ENCODE results near the gene ABCA6. TPM values are rescaled to one million over a fixed set of nuclear protein-coding genes. Genes with fewer than 3 reads are reported as not detected.
"Not testable (repeated sequence)": the region's sequence is repeated elsewhere in the genome, so short reads cannot be mapped to it uniquely, and the experiment has no call there.

ABCA6 gene
- total RNA-seq, 2 experiments from 2014 or later, result 0.10 to 0.23 TPM

DNA sequence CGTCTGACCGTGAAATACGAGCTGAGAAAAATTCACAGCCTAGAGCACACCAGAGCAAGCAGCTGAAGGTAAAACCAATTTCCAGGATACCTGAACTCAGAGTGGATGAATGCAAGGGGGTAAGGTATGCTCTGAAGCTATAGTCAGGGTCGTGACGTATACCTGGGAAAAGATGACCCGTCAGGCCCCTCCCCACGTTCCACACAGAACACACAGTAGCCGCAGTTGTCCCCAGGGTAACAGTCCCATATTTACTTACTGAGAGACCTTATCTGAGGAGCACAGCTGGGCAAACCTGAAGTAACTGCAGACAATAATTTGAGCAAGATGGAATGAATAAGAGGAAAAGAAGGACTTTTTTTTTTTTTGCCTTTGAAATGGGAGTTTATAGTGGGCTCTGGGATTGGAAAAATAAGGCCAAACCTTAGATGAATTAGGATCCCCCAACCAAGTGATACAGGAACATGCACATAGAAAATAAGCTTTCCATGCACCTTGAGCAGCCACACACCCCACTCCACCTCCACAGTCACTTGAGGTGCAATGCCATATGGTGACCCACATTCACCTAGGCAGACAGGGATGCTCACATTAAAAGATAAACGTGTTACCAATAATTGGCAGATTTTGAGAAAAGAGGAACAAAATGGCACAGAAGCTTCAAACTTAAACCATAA is 38.0 kb downstream of the ABCA6 start:
- H3K27ac Mint-ChIP-seq, result no peak overlapping the region
- H3K36me3 Mint-ChIP-seq, result no peaks in the 10 kb centered on the region
- no peaks in the 10 kb centered on the region for H3K4me1 Mint-ChIP-seq
- no peaks in the 10 kb centered on the region for H3K9me3 Mint-ChIP-seq
- DNase-seq, result no peak
- no peaks in the 10 kb centered on the region for H3K27me3 Mint-ChIP-seq
- H3K4me3 Mint-ChIP-seq, result no peak overlapping the region

DNA sequence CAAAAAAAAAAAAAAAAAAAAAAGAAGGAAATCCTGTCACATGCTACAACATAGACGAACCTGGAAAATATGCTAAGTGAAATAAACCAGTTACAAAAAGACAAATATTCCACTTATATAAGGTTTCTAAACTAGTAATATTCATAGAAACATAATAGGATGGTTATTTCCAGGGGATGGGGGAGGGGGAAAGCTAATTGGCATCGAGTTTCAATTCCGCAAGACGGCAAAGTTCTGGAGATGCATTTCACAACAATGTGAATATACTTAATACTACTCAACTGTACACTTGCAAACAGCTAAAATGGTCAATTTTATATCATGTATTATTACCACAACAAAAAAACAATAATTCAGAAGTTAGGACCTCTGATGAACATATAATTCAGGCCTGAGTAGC is 43.1 kb downstream of the ABCA6 start:
- H3K36me3 Mint-ChIP-seq, result no peaks in the 10 kb centered on the region
- H3K9me3 Mint-ChIP-seq, result no peaks in the 10 kb centered on the region
- no peak for DNase-seq
- H3K27me3 Mint-ChIP-seq, result no peaks in the 10 kb centered on the region
- no peak overlapping the region for H3K27ac Mint-ChIP-seq
- H3K4me3 Mint-ChIP-seq, result no peak overlapping the region
- H3K4me1 Mint-ChIP-seq, result no peaks in the 10 kb centered on the region

- H3K4me1 Mint-ChIP-seq, result no peaks in the 10 kb centered on the region
- H3K36me3 Mint-ChIP-seq, result no peaks in the 10 kb centered on the region
- H3K4me3 Mint-ChIP-seq, result no peak overlapping the region
- no peak for DNase-seq
- no peak overlapping the region for H3K27ac Mint-ChIP-seq
- H3K9me3 Mint-ChIP-seq, result no peaks in the 10 kb centered on the region
- H3K27me3 Mint-ChIP-seq, result no peaks in the 10 kb centered on the region
These were observed 45.2 kb downstream of the ABCA6 start for GRCh38 chr17:69096541-69096940.

DNA sequence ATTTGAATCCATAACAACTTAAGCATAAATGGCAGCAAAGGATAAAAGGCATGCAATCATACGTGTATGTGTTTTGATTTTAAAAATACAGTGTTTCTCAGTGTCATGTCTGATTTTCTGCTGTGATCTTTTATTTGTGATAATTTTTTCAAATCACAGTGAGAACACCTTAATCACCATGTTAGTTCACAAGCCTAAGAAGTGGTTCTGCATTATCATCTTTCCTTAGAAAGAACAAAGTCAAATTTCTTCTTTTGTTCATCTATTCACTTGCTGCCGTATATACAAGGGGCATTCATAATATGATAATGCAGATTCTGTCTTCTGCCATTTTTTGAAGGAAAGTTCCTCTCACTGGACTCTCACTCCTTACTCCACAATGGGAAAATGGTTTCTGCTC is 47.7 kb downstream of the ABCA6 start:
- Mint-ChIP-seq H3K27me3 (no peaks in the 10 kb centered on the region), H3K36me3 (no peaks in the 10 kb centered on the region), H3K4me3 (no peak overlapping the region), H3K4me1 (no peaks in the 10 kb centered on the region), H3K9me3 (no peaks in the 10 kb centered on the region), H3K27ac (no peak overlapping the region)
- no peak for DNase-seq

- H3K27ac Mint-ChIP-seq, result no peak overlapping the region
- H3K27me3 Mint-ChIP-seq, result no peaks in the 10 kb centered on the region
- DNase-seq, result no peak
- no peaks in the 10 kb centered on the region for H3K36me3 Mint-ChIP-seq
- H3K4me3 Mint-ChIP-seq, result no peak overlapping the region
- H3K9me3 Mint-ChIP-seq, result no peaks in the 10 kb centered on the region
- no peaks in the 10 kb centered on the region for H3K4me1 Mint-ChIP-seq
These were observed 48.4 kb downstream of the ABCA6 start for GRCh38 chr17:69093279-69093789.

GRCh38 chr17:69090365-69090764 is 51.3 kb downstream of the ABCA6 start:
- no peaks in the 10 kb centered on the region for H3K36me3 Mint-ChIP-seq
- H3K27ac Mint-ChIP-seq, result no peak overlapping the region
- no peak overlapping the region for H3K4me3 Mint-ChIP-seq
- H3K4me1 Mint-ChIP-seq, result no peaks in the 10 kb centered on the region
- no peaks in the 10 kb centered on the region for H3K27me3 Mint-ChIP-seq
- DNase-seq, result no peak
- H3K9me3 Mint-ChIP-seq, result no peaks in the 10 kb centered on the region

DNA sequence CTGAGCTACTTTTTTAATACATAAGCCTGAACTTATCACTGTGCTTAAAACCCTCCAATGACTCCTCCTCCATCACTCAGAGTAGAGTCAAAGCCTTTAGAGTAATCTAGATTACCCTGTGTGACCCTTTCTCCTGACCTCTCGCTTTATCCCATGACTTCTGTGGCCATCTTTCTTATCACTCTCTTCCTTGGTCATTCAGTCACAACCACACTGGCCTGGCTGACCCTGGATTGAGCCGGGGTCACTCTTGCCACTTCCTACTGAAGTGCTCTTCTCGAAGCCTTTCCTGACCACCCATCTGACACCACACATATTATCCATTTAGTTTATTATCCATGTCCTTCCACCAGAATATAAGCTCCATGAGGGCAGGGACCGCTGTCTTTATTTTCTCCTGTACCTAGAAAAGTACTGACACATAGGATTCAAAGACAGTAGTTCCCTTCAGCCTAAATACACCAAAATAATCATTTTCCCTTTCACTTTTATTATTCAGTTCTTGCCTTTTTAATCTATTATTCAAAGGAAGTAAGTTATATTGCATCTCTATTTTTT is 53.0 kb downstream of the ABCA6 start:
- peaks cover 2% of the 10 kb centered on the region for H3K9me3 Mint-ChIP-seq
- no peaks in the 10 kb centered on the region for H3K4me1 Mint-ChIP-seq
- H3K27me3 Mint-ChIP-seq, result no peaks in the 10 kb centered on the region
- H3K4me3 Mint-ChIP-seq, result no peak overlapping the region
- no peak for DNase-seq
- H3K36me3 Mint-ChIP-seq, result no peaks in the 10 kb centered on the region
- no peak overlapping the region for H3K27ac Mint-ChIP-seq

- H3K4me3 Mint-ChIP-seq, result no peak overlapping the region
- no peaks in the 10 kb centered on the region for H3K4me1 Mint-ChIP-seq
- no peak overlapping the region for H3K27ac Mint-ChIP-seq
- no peaks in the 10 kb centered on the region for H3K27me3 Mint-ChIP-seq
- H3K36me3 Mint-ChIP-seq, result peaks cover 3% of the 10 kb centered on the region
- DNase-seq, result no peak
- peaks cover 2% of the 10 kb centered on the region for H3K9me3 Mint-ChIP-seq
These were observed 55.1 kb downstream of the ABCA6 start for GRCh38 chr17:69086641-69087040.

- no peak for DNase-seq
- peaks cover 2% of the 10 kb centered on the region for H3K9me3 Mint-ChIP-seq
- H3K4me1 Mint-ChIP-seq, result no peaks in the 10 kb centered on the region
- H3K27ac Mint-ChIP-seq, result no peak overlapping the region
- H3K4me3 Mint-ChIP-seq, result no peak overlapping the region
- no peaks in the 10 kb centered on the region for H3K27me3 Mint-ChIP-seq
- peaks cover 3% of the 10 kb centered on the region for H3K36me3 Mint-ChIP-seq
These were observed 56.8 kb downstream of the ABCA6 start for GRCh38 chr17:69084911-69085310.

DNA sequence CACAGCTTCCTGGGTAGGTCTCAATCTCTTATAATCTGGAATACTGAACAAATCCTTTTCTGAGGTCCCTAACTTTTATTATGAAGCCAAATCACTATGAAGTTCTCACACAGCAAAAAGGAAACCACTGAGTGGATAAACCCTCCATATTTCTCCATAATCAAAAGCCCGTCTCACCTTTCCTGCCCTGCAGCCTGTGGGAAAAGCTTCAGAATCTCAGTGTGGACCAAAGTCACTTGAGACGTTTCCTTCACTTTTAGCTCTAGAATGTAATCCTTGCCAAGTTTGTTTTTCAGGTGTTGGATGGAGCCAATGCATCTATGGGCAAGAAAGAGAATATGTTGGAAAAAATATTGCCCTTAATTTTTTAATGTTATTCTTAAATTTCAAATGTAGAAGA is 59.0 kb downstream of the ABCA6 start:
- Mint-ChIP-seq H3K9me3 (peaks cover 2% of the 10 kb centered on the region), H3K27me3 (no peaks in the 10 kb centered on the region), H3K27ac (no peak overlapping the region), H3K4me3 (no peak overlapping the region), H3K36me3 (peaks cover 3% of the 10 kb centered on the region), H3K4me1 (no peaks in the 10 kb centered on the region)
- no peak for DNase-seq

DNA sequence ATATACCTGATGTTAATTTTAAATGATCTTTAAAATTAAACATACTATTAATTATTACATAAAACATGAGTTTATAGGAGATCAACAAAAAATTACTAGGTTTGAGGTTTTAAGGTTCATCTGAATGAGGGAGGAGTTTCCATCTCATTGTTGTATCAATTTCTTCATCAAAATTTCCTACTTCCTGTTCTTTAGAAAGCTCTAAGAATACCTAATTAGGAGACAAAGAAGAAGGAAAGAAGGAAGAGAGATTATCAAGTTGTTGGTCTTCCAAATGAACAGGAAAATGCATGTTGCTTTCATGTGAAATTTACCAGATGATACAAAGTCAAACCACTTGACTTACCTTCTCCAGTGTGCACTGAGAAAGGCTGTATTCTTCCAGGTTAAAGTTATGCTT is 62.8 kb downstream of the ABCA6 start:
- Mint-ChIP-seq H3K4me3 (no peak overlapping the region), H3K9me3 (peaks cover 7% of the 10 kb centered on the region), H3K27ac (no peak overlapping the region), H3K27me3 (no peaks in the 10 kb centered on the region), H3K36me3 (peaks cover 5% of the 10 kb centered on the region), H3K4me1 (no peaks in the 10 kb centered on the region)
- DNase-seq, result no peak

DNA sequence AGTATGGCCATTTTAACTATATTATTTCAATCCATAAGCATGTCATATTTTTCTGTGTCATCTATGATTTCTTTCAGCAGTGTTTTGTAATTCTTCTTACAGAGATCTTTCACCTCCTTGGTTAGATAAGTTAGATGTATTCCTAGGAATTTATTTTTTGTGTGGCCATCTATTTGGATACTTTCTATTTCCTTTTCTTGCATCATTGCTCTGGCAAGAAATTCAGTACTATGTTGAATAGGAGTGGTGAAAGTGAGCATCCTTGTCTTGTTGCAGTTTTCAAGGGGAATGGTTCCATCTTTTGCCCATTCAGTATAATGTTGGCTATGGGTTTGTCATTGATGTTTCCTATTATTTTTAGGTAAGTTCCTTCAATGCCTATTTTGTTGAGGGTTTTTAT is 65.9 kb downstream of the ABCA6 start:
- peaks cover 5% of the 10 kb centered on the region for H3K36me3 Mint-ChIP-seq
- H3K27ac Mint-ChIP-seq, result no peak overlapping the region
- no peak overlapping the region for H3K4me3 Mint-ChIP-seq
- peaks cover under 1% of the 10 kb centered on the region for H3K4me1 Mint-ChIP-seq
- H3K27me3 Mint-ChIP-seq, result no peaks in the 10 kb centered on the region
- H3K9me3 Mint-ChIP-seq, result peaks cover 19% of the 10 kb centered on the region
- DNase-seq, result no peak

GRCh38 chr17:69073392-69073791 is 68.3 kb downstream of the ABCA6 start:
- not testable (repeated sequence) for H3K4me3 Mint-ChIP-seq, DNase-seq, H3K27me3 Mint-ChIP-seq, H3K36me3 Mint-ChIP-seq, H3K27ac Mint-ChIP-seq, H3K4me1 Mint-ChIP-seq
- H3K9me3 Mint-ChIP-seq, result peaks cover 19% of the 10 kb centered on the region

DNA sequence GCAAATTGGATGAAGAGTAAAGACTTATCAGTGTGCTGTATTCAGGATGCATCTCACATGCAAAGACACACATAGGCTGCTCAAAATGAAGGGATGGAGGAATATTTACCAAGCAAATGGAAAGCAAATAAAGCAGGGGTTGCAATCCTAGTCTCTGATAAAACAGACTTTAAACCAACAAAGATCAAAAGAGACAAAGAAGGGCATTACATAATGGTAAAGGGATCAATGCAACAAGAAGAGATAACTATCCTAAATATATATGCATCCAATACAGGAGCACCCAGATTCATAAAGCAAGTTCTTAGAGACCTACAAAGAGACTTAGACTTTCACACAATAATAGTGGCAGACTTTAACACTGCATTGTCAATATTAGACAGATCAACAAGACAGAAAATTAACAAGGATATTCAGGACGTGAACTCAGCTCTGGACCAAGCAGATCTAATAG is 68.9 kb downstream of the ABCA6 start:
- not testable (repeated sequence) for H3K27me3 Mint-ChIP-seq, DNase-seq, H3K4me3 Mint-ChIP-seq, H3K36me3 Mint-ChIP-seq, H3K4me1 Mint-ChIP-seq, H3K27ac Mint-ChIP-seq
- peaks cover 19% of the 10 kb centered on the region for H3K9me3 Mint-ChIP-seq

- not testable (repeated sequence) for H3K4me3 Mint-ChIP-seq, H3K27ac Mint-ChIP-seq, DNase-seq, H3K27me3 Mint-ChIP-seq, H3K36me3 Mint-ChIP-seq
- peaks cover 17% of the 10 kb centered on the region for H3K9me3 Mint-ChIP-seq
- H3K4me1 Mint-ChIP-seq, result peaks cover 12% of the 10 kb centered on the region
These were observed 70.5 kb downstream of the ABCA6 start for GRCh38 chr17:69071233-69071586.

Data from activated naive CD8-positive, alpha-beta T cell treated with anti-CD3 and anti-CD28 coated beads for 36 hours (primary cell).